Inflammatory macrophage treated with lipopolysaccharide for 4 hours (primary cell): ENCODE data around the gene TMEM87A.
A peak's percentile ranks its signal among the peaks of the same experiment; 100 is the strongest.
"Not testable (repeated sequence)": the region's sequence is repeated elsewhere in the genome, so short reads cannot be mapped to it uniquely, and the experiment has no call there.

ENCODE experiments used
- DNase-seq: peaks from one replicate; pipeline ENCODE4 v3.0.0-alpha.2; 2020

TMEM87A gene

GRCh38 chr15:42272939-42273899 lies at the start of gene TMEM87A, which contains the start of gene GANC:
Gene TMEM87A (minus strand): TSS chr15:42273433. CDS start chr15:42273398, 35 bp downstream.
Gene GANC (plus strand): TSS chr15:42273201. CDS start chr15:42274482, 1,281 bp downstream.
- DNase-seq: peak; percentile 98

DNA sequence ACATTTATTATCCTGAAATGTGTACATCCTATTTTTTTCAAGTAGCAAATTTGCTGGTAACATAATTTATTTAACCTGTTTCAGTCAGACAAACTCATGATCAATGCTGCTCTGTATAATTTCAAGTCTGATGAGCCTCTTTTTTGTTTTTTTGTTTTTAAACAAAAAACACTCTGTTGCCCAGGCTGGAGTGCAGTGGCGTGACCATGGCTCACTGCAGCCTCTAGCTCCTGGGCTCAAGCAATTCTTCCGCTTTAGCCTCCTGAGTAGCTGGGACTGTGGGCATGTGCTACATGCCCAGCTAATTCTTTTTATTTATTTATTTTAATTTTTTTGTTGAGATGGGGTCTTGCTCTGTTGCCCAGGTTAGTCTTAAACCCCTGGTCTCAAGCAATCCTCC lies 46.0 kb upstream of the TMEM87A start:
- DNase-seq: no peak

DNA sequence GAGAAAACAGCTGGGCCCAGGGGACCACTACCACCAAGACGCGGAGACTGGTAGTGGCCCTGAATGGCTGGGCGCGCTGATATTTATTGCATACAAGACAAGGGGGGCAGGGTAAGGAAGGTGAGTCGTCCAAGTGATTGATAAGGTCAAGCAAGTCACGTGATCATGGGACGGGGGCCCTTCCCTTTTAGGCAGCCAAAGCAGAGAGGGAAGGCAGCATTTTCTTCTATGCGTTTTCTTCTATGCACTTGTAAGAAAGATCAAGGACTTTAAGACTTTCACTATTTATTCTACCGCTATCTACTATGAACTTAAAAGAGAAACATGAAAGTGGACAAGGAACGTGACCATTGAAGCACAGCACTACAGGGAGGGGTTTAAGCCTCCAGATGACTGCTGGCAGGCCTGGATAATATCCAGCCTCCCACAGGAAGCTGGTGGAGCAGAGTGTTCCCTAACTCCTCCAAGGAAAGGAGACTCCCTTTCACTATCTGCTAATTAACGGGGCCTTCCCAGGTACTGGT lies 43.1 kb upstream of the TMEM87A start:
- DNase-seq: not testable (repeated sequence)

DNA sequence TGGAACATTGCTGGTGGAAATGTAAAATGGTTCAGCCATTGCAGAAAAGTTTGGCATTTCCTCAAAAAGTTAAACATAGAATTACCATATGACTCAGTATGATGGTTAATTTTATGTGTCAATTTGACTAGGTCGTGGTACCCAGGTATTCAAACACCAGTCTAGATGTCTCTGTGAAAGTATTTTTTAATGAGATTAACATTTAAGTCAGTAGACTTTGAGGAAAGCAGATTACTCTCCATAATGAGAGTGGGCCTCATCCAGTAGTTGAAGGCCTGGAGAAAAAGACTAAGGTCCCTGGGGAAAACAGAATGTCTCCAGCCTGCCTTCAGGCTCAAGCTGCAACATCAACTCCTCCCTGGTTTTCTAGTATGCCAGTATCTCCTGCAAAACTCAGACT lies 42.3 kb upstream of the TMEM87A start:
- no peak for DNase-seq

GRCh38 chr15:42314818-42315217 lies 41.6 kb upstream of the TMEM87A start:
- DNase-seq: no peak

GRCh38 chr15:42313463-42313862 lies 40.2 kb upstream of the TMEM87A start:
- no peak for DNase-seq

DNA sequence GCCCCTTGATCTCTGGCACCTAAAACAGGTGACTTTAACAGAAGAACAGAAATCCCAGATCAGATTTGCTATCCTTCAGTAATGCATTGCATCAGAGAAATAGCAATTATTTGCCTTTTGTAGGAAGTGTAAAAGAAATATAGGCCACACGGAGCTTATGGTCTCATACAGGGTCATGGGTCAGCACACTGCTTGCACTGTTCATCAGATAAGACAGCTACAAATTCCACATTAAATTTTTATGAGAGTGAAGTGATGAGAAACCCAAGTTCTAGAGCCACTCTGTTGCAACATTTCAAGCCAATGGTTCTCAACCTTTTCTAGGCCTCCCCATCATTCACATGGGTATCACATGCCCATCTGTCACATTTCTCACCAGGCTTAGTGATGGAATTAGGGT lies 33.4 kb upstream of the TMEM87A start:
- no peak for DNase-seq

- not testable (repeated sequence) for DNase-seq
Observed at GRCh38 chr15:42301004-42301403, 27.8 kb upstream of the TMEM87A start.

- no peak for DNase-seq
Observed at GRCh38 chr15:42289166-42289565, 15.9 kb upstream of the TMEM87A start.

- DNase-seq: no peak
Observed at GRCh38 chr15:42287931-42288330, 14.7 kb upstream of the TMEM87A start.

GRCh38 chr15:42286445-42287029 lies 13.3 kb upstream of the TMEM87A start:
- no peak for DNase-seq

DNA sequence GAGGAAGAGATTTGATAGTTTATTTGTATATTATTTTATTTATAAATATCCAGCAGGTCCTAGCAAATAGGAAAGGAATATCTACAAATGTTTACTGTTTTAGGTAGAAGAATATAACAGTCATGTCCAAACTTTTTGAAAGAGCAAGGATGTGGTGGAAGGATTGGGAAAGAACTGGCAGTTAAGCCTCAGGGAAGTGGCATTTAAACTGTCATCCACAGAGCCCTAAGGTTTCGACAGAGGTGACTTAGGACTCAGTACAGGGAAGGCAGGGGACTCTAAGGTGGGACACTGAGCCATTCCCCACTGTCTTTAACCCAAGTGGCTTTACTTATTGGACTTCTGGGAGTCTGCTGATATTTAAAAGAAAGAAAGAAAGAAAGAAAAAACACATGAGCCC lies 11.8 kb upstream of the TMEM87A start:
- DNase-seq: peak; percentile 19

DNA sequence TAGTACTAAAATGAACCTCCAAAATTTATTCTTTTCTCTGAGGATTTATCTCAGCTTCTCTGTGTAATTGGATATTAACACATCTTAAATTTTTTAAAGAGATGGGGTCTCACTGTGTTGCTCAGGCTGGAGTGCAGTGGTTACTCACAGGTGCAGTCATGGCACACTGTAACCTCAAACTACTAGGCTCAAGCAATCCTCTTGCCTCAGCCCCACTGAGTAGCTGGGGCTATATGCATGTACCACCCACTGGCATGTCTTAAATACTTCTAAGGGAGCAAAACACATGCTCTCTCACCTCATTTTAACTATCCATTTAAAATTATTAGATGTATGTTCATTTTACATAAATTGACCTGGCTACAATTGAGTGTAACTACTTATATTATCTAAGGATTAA lies 11.3 kb upstream of the TMEM87A start:
- no peak for DNase-seq

DNA sequence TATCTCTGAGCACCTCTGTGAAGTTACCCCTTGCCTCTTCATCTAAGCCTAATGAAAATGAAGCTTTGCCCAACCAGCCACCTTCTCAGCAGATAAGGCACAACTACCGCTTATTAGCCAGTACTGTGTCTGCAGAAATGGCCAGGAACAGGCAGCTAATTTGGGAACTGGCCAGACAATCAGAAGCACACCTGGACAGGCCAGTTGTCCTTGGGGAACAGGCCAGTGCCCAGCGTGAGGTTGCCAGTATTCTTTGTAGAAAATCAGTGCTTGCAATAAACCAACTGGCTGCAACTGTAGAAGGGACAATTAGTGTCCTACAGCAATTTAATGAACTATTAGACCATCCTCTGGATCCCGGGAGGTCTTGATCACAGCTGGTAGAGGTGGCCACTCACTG lies 10.4 kb upstream of the TMEM87A start:
- DNase-seq: no peak

GRCh38 chr15:42282926-42283325 lies 9.7 kb upstream of the TMEM87A start:
- no peak for DNase-seq

DNA sequence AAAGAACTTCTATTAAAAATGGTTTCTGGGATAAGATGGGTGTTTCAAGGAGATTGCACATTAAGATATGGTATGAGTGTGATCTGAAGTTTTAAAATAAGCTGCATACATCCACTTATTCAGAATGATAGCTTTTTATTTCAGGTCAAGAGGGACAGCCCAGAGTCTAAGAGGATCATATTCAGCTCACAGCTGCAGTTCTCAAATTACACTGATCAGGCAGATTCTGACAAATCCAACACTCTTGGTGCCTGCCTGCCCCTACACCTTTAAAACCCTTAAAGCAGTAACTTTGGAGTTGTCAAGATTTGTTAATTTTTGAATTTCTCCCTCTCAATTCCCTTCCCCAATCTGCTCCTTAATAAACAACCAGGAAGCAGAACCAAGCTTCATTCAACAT lies 9.1 kb upstream of the TMEM87A start:
- no peak for DNase-seq

GRCh38 chr15:42279234-42279723 lies 6.0 kb upstream of the TMEM87A start:
- DNase-seq: peak; percentile 85

DNA sequence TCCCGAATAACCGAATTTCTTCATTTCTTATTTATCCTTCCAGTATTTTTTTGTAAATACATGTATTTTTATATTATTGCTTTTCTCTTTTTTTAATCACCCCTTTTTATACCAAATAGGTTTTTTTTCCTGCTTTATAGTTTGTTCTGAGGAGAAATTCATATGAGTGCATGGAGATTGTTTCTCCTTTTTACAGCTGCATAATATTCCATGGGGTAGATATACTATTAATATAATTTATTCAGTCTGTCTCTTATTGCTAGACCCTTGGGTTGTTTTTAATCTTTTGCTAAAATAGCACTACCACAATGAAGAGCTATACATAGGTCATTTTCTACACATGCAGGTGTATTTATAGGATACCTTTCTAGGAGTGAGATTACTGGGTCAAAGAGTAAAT lies 3.5 kb upstream of the TMEM87A start:
- DNase-seq: no peak

GRCh38 chr15:42275780-42276391 lies 2.7 kb upstream of the TMEM87A start:
- DNase-seq: peak; percentile 53

DNA sequence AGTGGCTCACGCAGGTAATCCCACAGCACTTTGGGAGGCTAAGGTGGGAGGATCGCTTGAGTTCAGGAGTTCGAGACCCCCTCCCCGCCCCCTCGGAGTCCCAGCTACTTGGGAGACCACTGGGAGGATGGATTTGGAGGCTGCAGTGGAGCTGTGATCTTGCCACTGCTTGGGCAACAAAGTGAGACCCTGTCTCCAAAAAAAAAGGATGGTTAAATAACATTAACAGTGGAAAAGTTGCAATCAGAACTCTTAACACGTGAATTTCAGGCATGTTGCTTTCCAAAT lies 1.4 kb upstream of the TMEM87A start:
- DNase-seq: no peak

DNA sequence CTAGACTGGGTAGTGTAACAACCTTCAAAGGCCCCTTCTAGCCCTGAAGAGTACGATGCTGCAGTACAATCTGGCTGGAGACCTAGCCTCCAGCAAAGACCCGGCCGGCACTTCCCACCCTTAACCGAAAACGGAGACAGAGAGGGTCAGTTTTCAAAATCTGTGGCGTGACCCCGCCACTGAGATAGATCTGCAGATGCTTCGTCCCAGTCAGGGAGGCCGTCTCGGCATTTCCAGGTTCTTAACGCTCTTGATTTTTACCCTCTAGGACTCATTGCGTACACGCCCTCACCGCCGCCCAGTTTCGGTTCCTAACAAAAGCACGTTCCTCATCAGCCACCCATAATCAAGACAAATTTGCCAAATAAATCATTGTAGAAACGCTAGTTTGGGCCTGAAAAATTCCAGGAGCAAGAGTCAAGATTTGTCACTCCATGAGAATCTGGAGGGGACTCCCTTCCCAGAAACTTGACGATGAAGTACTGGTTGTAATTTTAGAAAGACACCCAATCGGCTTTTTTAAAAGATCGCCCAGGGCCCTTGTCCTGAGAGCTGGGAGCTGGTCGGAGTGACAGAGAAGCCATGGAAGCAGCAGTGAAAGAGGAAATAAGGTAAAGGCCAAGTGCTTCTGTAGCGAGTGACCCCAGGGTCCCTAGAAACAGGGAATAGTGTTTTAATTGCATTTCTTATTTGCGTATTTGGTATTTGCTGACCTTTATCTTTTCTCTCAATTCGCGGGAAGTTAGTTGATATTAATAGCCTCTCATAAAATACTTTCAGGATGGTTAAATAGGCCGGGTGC lies 868 bp upstream of the TMEM87A start:
- DNase-seq: peak; percentile 87

DNA sequence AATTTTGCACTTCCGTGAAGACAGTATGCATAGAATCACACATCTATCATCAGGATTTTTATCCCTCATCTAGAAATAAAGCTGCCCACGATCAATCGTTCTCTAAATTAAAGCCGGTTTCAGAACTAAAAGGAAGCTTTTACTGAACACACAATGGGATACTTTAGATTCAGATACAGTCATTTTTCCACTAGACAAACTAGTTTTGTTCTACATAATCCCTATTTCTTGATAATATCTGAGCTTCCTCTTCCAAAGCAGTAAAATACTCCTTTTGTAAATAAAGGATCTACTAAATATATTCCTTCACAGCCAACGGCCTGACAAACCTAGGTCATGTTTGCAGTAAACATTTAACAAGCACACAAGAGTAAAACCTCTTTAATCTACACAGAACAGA lies 2.2 kb downstream of the TMEM87A start:
- DNase-seq: no peak

DNA sequence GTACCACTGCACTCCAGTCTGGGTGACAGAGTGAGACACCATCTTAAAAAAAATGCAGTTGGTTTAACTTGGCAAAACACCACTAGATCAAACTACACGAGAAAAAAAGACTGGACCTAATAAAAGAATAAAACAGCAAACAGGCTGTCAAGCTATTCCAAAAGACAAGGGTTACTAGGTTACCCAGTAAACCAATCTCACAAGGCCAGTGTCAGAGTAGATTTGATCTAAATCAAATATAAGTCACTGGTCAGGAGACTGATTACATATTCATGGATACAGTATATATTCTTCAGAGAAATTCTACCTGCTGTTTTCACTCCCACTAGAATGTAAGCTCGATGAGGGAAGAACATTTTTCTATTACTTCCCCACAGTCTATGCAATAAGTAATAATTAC lies 2.7 kb downstream of the TMEM87A start:
- no peak for DNase-seq
